ENCODE data around the gene TXNRD2.

DNA sequence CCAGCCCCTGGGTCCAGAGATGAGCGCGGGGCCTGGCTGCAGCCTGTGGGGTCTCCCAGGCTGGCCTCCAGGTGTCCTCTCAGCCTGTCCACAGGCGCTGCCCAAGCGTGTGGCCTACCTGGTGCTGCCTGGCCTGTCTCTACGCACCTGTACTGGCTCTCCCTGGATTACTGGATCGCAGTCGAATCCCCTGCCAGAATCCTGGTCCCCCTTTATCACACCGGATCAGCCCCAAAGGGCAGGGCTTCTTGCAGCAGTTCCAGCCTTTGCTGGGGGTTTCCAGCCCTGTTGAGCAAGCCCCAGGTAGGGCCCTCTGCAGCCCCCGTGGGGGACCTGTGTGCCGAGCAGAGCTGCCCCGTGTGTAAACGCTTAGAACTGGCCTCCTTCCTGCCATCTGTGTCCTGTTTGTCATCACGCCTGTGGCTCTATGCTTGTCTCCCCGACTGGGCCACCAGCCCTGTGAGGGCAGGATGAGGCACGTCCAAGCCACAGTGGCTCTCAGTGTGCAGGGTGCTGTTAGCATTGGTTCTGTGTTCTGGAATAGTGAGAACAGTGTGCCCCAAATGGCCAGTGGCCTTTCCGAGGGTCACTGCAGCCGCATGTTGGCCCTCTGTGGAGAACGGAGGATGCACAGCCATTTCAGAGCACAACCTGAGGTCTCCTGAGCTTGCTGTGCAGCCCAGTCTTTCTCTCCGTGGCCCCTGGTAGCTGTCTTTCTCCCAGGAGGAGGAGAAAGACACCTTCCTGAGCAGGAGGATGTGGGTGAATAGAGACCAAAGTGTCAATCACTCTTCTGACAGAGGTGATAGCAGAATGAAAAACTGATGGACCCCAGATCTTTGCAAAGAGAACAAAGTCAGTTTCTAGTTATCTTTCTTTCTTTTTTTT lies 13.9 kb upstream of the TXNRD2 start:
- TF ChIP-seq TCF7 (IDR thresholded peaks at IDR 0.05; ENCODE audit: borderline replicate concordance) (no peak), POLR2A (IDR thresholded peaks at IDR 0.05; ENCODE audit: low read depth, low read length) (no peak), ESRRA (IDR thresholded peaks at IDR 0.05; ENCODE audit: low read length) (no peak), CHD1 (IDR thresholded peaks at IDR 0.05; ENCODE audit: low read depth, low read length) (no peak), EZH2 (IDR thresholded peaks at IDR 0.05; ENCODE audit: borderline replicate concordance, control insufficient read depth, low read depth, low read length) (no peak), SRF (IDR thresholded peaks at IDR 0.05; ENCODE audit: low read depth in 2 of 2, low read length in 2 of 2) (no peak), TAF1 (IDR thresholded peaks at IDR 0.05; ENCODE audit: borderline replicate concordance, low read depth, low read length) (no peak), CEBPB (IDR thresholded peaks at IDR 0.05; ENCODE audit: borderline replicate concordance in 1 of 2, low read depth in 2 of 2, low read length in 2 of 2) (no peak), NR2C2 (IDR thresholded peaks at IDR 0.05; ENCODE audit: borderline replicate concordance, control insufficient read depth, insufficient read length, low read depth) (no peak)
- TF ChIP-seq, protein P1, sequence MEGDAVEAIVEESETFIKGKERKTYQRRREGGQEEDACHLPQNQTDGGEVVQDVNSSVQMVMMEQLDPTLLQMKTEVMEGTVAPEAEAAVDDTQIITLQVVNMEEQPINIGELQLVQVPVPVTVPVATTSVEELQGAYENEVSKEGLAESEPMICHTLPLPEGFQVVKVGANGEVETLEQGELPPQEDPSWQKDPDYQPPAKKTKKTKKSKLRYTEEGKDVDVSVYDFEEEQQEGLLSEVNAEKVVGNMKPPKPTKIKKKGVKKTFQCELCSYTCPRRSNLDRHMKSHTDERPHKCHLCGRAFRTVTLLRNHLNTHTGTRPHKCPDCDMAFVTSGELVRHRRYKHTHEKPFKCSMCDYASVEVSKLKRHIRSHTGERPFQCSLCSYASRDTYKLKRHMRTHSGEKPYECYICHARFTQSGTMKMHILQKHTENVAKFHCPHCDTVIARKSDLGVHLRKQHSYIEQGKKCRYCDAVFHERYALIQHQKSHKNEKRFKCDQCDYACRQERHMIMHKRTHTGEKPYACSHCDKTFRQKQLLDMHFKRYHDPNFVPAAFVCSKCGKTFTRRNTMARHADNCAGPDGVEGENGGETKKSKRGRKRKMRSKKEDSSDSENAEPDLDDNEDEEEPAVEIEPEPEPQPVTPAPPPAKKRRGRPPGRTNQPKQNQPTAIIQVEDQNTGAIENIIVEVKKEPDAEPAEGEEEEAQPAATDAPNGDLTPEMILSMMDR (IDR thresholded peaks at IDR 0.05 in 2 of 3, conservative IDR thresholded peaks at IDR 0.05 in 1 of 3; ENCODE audit: control insufficient read depth in 2 of 3, extremely low read depth in 1 of 3, insufficient read depth in 1 of 3, low read depth in 3 of 3, low read length in 3 of 3) = no peak
